Measurements from ENCODE around the gene ZNF580.
A peak's percentile ranks its signal among the peaks of the same experiment; 100 is the strongest.

Gene ZNF580

GRCh38 chr19:55648585-55649267 lies 7.9 kb downstream of the ZNF580 start:
- no peak for DNase-seq

GRCh38 chr19:55649268-55650125 lies 8.7 kb downstream of the ZNF580 start:
- DNase-seq: no peak

GRCh38 chr19:55650126-55650557 lies 9.3 kb downstream of the ZNF580 start:
- no peak for DNase-seq

- no peak for DNase-seq
Measured at GRCh38 chr19:55650602-55651230, 9.9 kb downstream of the ZNF580 start.

GRCh38 chr19:55651236-55651635 lies 10.4 kb downstream of the ZNF580 start:
- no peak for DNase-seq

- DNase-seq: no peak
Measured at GRCh38 chr19:55652311-55653128, 11.7 kb downstream of the ZNF580 start.

GRCh38 chr19:55653651-55654322 lies 13.0 kb downstream of the ZNF580 start:
- peak; percentile 96 for DNase-seq

- peak; percentile 97 for DNase-seq
Measured at GRCh38 chr19:55654323-55654867, 13.6 kb downstream of the ZNF580 start.

- peak; percentile 95 for DNase-seq
Measured at GRCh38 chr19:55654868-55655647, 14.3 kb downstream of the ZNF580 start, which contains the start of gene U2AF2. TSS of gene U2AF2 (plus strand) at chr19:55655035. CDS start at chr19:55655105, 70 bp downstream.

- no peak for DNase-seq
Measured at GRCh38 chr19:55655648-55656040, 14.8 kb downstream of the ZNF580 start.

- no peak for DNase-seq
Measured at GRCh38 chr19:55656552-55656951, 15.8 kb downstream of the ZNF580 start.

GRCh38 chr19:55656988-55657747 lies 16.4 kb downstream of the ZNF580 start:
- DNase-seq: no peak

GRCh38 chr19:55658846-55659459 lies 18.2 kb downstream of the ZNF580 start:
- DNase-seq: no peak

- DNase-seq: no peak
Measured at GRCh38 chr19:55659822-55660221, 19.0 kb downstream of the ZNF580 start.

GRCh38 chr19:55660404-55660803 lies 19.6 kb downstream of the ZNF580 start:
- DNase-seq: no peak

- DNase-seq: no peak
Measured at GRCh38 chr19:55660991-55661390, 20.2 kb downstream of the ZNF580 start.

GRCh38 chr19:55661826-55662225 lies 21.0 kb downstream of the ZNF580 start:
- DNase-seq: no peak

- DNase-seq: no peak
Measured at GRCh38 chr19:55663846-55664536, 23.2 kb downstream of the ZNF580 start.
